ENCODE results near the gene ZNF764. TPM values are rescaled to one million over a fixed set of nuclear protein-coding genes. Genes with fewer than 3 reads are reported as not detected.

The ZNF764 gene
- total RNA-seq, 4 donors from 2014 or later = 1.5 to 11.3 (median 7.3) TPM

DNA sequence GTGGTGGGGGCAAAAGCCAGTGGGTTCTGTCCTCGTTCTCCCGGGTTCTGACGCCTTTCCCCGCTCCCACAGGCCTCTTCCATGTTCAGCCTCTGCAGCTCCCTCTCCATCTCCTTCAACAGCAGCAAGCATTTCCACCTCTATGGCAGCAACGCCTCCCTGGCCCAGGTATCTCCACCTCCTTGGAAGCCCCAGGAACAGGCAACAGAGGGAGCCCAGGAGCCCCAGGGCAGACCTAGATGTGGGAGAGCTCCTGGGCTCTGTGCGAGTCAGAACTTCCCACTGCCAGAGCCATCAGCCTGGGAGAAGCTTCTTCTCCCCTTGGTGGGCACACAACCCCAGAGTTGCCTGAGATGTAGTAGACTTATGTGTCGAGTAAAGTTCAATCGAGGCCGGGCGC, 39.6 kb downstream of the ZNF764 start:
- intact Hi-C loops (cut with DNase I; ENCODE audit: low total_unique reads) = no loop called here
- H3K36me3 ChIP-seq = no peaks in the 10 kb centered on the region
- TF ChIP-seq, protein P1, sequence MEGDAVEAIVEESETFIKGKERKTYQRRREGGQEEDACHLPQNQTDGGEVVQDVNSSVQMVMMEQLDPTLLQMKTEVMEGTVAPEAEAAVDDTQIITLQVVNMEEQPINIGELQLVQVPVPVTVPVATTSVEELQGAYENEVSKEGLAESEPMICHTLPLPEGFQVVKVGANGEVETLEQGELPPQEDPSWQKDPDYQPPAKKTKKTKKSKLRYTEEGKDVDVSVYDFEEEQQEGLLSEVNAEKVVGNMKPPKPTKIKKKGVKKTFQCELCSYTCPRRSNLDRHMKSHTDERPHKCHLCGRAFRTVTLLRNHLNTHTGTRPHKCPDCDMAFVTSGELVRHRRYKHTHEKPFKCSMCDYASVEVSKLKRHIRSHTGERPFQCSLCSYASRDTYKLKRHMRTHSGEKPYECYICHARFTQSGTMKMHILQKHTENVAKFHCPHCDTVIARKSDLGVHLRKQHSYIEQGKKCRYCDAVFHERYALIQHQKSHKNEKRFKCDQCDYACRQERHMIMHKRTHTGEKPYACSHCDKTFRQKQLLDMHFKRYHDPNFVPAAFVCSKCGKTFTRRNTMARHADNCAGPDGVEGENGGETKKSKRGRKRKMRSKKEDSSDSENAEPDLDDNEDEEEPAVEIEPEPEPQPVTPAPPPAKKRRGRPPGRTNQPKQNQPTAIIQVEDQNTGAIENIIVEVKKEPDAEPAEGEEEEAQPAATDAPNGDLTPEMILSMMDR (IDR thresholded peaks at IDR 0.05) = no peak
- DNase-seq = no peak
- H3K4me3 ChIP-seq = no peak overlapping the region
- H3K27me3 ChIP-seq = no peaks in the 10 kb centered on the region
- H3K9me3 ChIP-seq = no peaks in the 10 kb centered on the region
- H3K27ac ChIP-seq = no peak overlapping the region
- H3K4me1 ChIP-seq = no peaks in the 10 kb centered on the region

- no peak for DNase-seq
- no peaks in the 10 kb centered on the region for H3K4me1 ChIP-seq
- no peaks in the 10 kb centered on the region for H3K9me3 ChIP-seq
- no peak for TF ChIP-seq POLR2A (IDR thresholded peaks at IDR 0.05)
- TF ChIP-seq, protein P1 (IDR thresholded peaks at IDR 0.05) = no peak
- H3K27ac ChIP-seq = no peak overlapping the region
- H3K36me3 ChIP-seq = no peaks in the 10 kb centered on the region
- H3K4me3 ChIP-seq = no peak overlapping the region
- H3K27me3 ChIP-seq = no peaks in the 10 kb centered on the region
- intact Hi-C loops (cut with DNase I; ENCODE audit: low total_unique reads) = no loop called here
Observed at GRCh38 chr16:30515275-30515674, 42.9 kb downstream of the ZNF764 start.

- no peak for DNase-seq
- H3K27me3 ChIP-seq = no peaks in the 10 kb centered on the region
- H3K4me3 ChIP-seq = no peak overlapping the region
- no peak overlapping the region for H3K27ac ChIP-seq
- H3K36me3 ChIP-seq = no peaks in the 10 kb centered on the region
- H3K4me1 ChIP-seq = no peaks in the 10 kb centered on the region
- H3K9me3 ChIP-seq = no peaks in the 10 kb centered on the region
- TF ChIP-seq, protein P1 (IDR thresholded peaks at IDR 0.05) = no peak
- TF ChIP-seq POLR2A (IDR thresholded peaks at IDR 0.05) = no peak
- intact Hi-C loops (cut with DNase I; ENCODE audit: low total_unique reads) = no loop called here
Observed at GRCh38 chr16:30511509-30511908, 46.7 kb downstream of the ZNF764 start.

DNA sequence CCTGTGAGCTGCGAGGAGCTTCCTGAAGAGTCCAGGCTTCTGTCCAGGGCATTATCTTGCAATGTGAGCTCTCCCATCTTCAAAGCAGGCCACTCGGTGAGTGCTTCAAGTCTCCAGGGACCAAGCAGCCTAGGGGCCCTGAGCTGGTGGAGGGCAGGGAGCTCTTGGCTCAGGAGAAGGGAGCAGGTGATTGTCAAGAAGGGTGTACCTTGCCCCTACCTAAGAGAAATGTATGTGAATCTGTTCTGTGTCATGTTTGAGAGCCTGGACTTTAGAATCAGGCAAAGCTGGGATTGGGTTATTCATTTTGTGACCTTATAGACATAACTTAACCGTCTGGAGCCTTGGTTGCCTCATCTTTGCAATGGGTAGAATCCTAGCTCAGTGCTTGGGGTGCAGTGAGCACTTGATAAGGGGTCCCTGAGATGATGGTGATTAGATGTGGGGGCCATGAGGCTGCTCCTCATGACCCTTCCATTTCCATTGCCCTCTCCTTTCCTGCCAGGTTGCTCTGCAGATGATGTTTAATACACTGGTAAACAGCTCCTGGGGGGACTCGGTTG, 47.7 kb downstream of the ZNF764 start:
- intact Hi-C loops (cut with DNase I; ENCODE audit: low total_unique reads) = no loop called here
- H3K36me3 ChIP-seq = no peaks in the 10 kb centered on the region
- H3K27ac ChIP-seq = no peak overlapping the region
- no peaks in the 10 kb centered on the region for H3K9me3 ChIP-seq
- DNase-seq = no peak
- no peaks in the 10 kb centered on the region for H3K4me1 ChIP-seq
- no peak overlapping the region for H3K4me3 ChIP-seq
- TF ChIP-seq, protein P1 (IDR thresholded peaks at IDR 0.05) = no peak
- TF ChIP-seq POLR2A (IDR thresholded peaks at IDR 0.05) = no peak
- H3K27me3 ChIP-seq = no peaks in the 10 kb centered on the region

DNA sequence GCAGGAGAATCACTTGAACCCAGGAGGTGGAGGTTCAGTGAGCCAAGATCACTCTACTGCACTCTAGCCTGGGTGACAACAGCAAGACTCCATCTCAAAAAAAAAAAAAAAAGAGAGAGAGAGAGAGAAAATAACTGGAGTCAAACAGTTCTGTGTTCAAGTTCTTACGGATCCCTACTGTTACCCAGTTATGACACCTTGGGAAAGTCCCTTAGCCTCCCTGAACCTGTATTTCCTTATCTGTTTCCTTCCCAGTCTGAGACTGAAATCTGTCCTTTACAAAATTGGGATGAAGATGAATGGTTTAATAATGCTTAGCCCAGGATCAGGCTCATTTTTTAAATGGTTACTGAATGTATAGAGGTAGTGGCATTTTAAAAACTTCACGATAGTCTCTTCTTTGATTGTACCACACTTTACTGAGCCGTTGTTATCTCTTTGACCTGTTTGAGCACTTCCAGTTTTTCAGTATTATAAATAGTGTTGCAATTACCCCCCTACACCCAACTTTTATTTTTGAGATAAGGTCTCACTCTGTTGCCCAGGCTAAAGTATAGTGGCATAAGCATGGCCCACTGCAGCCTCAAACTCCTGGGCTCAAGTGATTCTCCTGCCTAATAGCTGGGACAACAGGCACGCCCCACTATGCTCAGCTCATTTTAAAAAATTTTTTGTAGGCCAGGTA, 49.0 kb downstream of the ZNF764 start:
- no peak overlapping the region for H3K4me3 ChIP-seq
- no peak overlapping the region for H3K27ac ChIP-seq
- intact Hi-C loops (cut with DNase I; ENCODE audit: low total_unique reads) = no loop called here
- no peak for DNase-seq
- no peak for TF ChIP-seq POLR2A (IDR thresholded peaks at IDR 0.05)
- TF ChIP-seq, protein P1 (IDR thresholded peaks at IDR 0.05) = no peak
- H3K27me3 ChIP-seq = no peaks in the 10 kb centered on the region
- no peaks in the 10 kb centered on the region for H3K9me3 ChIP-seq
- no peaks in the 10 kb centered on the region for H3K4me1 ChIP-seq
- H3K36me3 ChIP-seq = no peaks in the 10 kb centered on the region

Small RNAs within 50 kb of the gene (microRNA-seq; reads per million reads assigned to microRNA genes)
- gene MIR4518 (ENCODE audit: borderline microRNAs expressed, borderline replicate concordance) = not detected

Small RNAs within 50 kb of the gene (small RNA-seq; reads per million reads assigned to genes)
- not detected for gene AC093249.4
- gene MIR4518 = not detected

Other genes with a start within 250 kb of the ZNF764 start
- 10 to 100 TPM; 27.9 to 74.7 (median 32.8) TPM for gene CD2BP2, start 203.1 kb downstream of the ZNF764 start, total RNA-seq
- 10 to 100 TPM; 20.7 to 50.1 (median 29.9) TPM for gene TBC1D10B, start 187.9 kb downstream of the ZNF764 start, total RNA-seq
- 1 to 10 TPM in 1 of 4 donors, not detected in 3; 1.2 TPM for gene MYL11, start 183.6 kb downstream of the ZNF764 start, total RNA-seq
- 1 to 10 TPM in 2 of 4 donors, not detected in 2; 1.0 to 5.3 TPM for gene SEPTIN1, start 175.8 kb downstream of the ZNF764 start, total RNA-seq
- 10 to 100 TPM in 3 of 4 donors, 1 to 10 TPM in 1; 2.6 to 21.0 (median 12.7) TPM for gene ZNF48, start 163.0 kb downstream of the ZNF764 start, total RNA-seq
- gene ZNF771, start 150.8 kb downstream of the ZNF764 start, total RNA-seq = 10 to 100 TPM; 12.2 to 75.3 (median 25.6) TPM
- 10 to 100 TPM; 10.2 to 51.5 (median 28.7) TPM for gene DCTPP1, start 128.3 kb downstream of the ZNF764 start, total RNA-seq
- gene SEPHS2, start 112.5 kb downstream of the ZNF764 start, total RNA-seq = 10 to 100 TPM; 13.6 to 30.9 (median 17.1) TPM
- gene ITGAL, start 85.6 kb downstream of the ZNF764 start, total RNA-seq = 1 to 10 TPM in 3 of 4 donors, not detected in 1; 3.6 to 5.6 (median 4.7) TPM
- 10 to 100 TPM in 3 of 4 donors, 1 to 10 TPM in 1; 8.8 to 41.3 (median 28.5) TPM for gene ZNF768, start 31.8 kb downstream of the ZNF764 start, total RNA-seq
- gene ZNF747, start 23.5 kb downstream of the ZNF764 start, total RNA-seq = 10 to 100 TPM in 2 of 4 donors, 1 to 10 TPM in 2; 3.8 to 16.1 (median 10.2) TPM
- 10 to 100 TPM in 3 of 4 donors, 1 to 10 TPM in 1; 9.6 to 27.1 (median 12.5) TPM for gene ZNF688, start 13.3 kb upstream of the ZNF764 start, total RNA-seq
- gene ZNF785, start 27.3 kb upstream of the ZNF764 start, total RNA-seq = 10 to 100 TPM in 2 of 4 donors, 1 to 10 TPM in 2; 6.8 to 37.4 (median 15.2) TPM
- gene ZNF689, start 52.0 kb upstream of the ZNF764 start, total RNA-seq = 10 to 100 TPM in 1 of 4 donors, 1 to 10 TPM in 3; 3.1 to 11.5 (median 7.0) TPM
- 10 to 100 TPM in 2 of 4 donors, 1 to 10 TPM in 2; 1.0 to 82.4 (median 10.0) TPM for gene PRR14, start 92.6 kb upstream of the ZNF764 start, total RNA-seq
- 10 to 100 TPM in 2 of 4 donors, 1 to 10 TPM in 2; 8.5 to 78.4 (median 16.5) TPM for gene FBRS, start 100.1 kb upstream of the ZNF764 start, total RNA-seq
- 10 to 100 TPM in 2 of 4 donors, 1 to 10 TPM in 2; 5.6 to 80.7 (median 26.0) TPM for gene SRCAP, start 140.8 kb upstream of the ZNF764 start, total RNA-seq
- 10 to 100 TPM; 13.5 to 44.7 (median 25.8) TPM for gene PHKG2, start 190.1 kb upstream of the ZNF764 start, total RNA-seq
- gene CFAP119, start 203.7 kb upstream of the ZNF764 start, total RNA-seq = 1 to 10 TPM in 2 of 4 donors, not detected in 2; 4.1 to 9.1 TPM
- gene RNF40, start 203.9 kb upstream of the ZNF764 start, total RNA-seq = 100 to 1,000 TPM in 2 of 4 donors, 10 to 100 TPM in 2; 20.5 to 130 (median 86.0) TPM
- 10 to 100 TPM in 2 of 4 donors, 1 to 10 TPM in 2; 5.4 to 25.5 (median 10.7) TPM for gene ZNF629, start 228.8 kb upstream of the ZNF764 start, total RNA-seq

Measured in uterus (tissue), 4 donors.